Omental fat pad (tissue), 4 donors: ENCODE measurements around the gene RASD2. TPM values are rescaled to one million over a fixed set of nuclear protein-coding genes. Genes with fewer than 3 reads are reported as not detected.

Source experiments
- ATAC-seq: fragments of 150-250 bp; one replicate; pipeline ENCODE4 v1.9.1; 2016; ENCODE audit warnings: mild to moderate bottlenecking, moderate library complexity; ENCODE audit not compliant: low FRiP score
- DNase-seq: peaks from one replicate; pipeline ENCODE4 v3.0.0-alpha.2; 2019; ENCODE audit warnings: low spot score
- CTCF ChIP-seq, 3 donors: fragments of 450-650 bp; IDR thresholded peaks; one replicate each; pipeline ENCODE4 v1.5.1; 2016 to 2017; ENCODE audit warnings: antibody characterized with exemption in 3 of 3, mild to moderate bottlenecking in 3 of 3, moderate library complexity in 2 of 3
- total RNA-seq, 4 donors: library from RNA; depleted of rRNA; stranded (reverse); fragments of >200 nt; gene quantifications; one replicate each; pipeline ENCODE4 v1.1.0, GENCODE V29; 2016

The RASD2 gene
- total RNA-seq, 4 donors from 2014 or later = 0.19 to 2.8 (median 0.57) TPM

- DNase-seq (no peak), ATAC-seq (peak; percentile 20)
- TF ChIP-seq CTCF (IDR thresholded peaks at IDR 0.05) = no peak
Observed at GRCh38 chr22:35601743-35602615, 61.3 kb downstream of the RASD2 start.

Other genes starting within 250 kb of the RASD2 start
- gene TOM1, start 240.9 kb upstream of the RASD2 start, total RNA-seq = 100 to 1,000 TPM in 1 of 4 donors, 10 to 100 TPM in 3; 65.6 to 109 (median 93.2) TPM
- gene HMOX1, start 159.7 kb upstream of the RASD2 start, total RNA-seq = 100 to 1,000 TPM in 2 of 4 donors, 10 to 100 TPM in 2; 32.8 to 625 (median 159) TPM
- gene MCM5, start 140.7 kb upstream of the RASD2 start, total RNA-seq = 10 to 100 TPM; 10.5 to 22.5 (median 13.9) TPM
- under 1 TPM in 1 of 4 donors, not detected in 3; 0.44 TPM for gene MB, start 76.5 kb downstream of the RASD2 start, total RNA-seq
- 100 to 1,000 TPM in 1 of 4 donors, 10 to 100 TPM in 3; 53.8 to 104 (median 75.1) TPM for gene APOL6, start 107.6 kb downstream of the RASD2 start, total RNA-seq
- not detected for gene APOL5, start 177.0 kb downstream of the RASD2 start, total RNA-seq